HG03066 (cell line): Measurements from ENCODE around the gene NR3C2.

Experiments used
- ATAC-seq: cut with Tn5 transposase; IDR thresholded peaks from one replicate; pipeline ENCODE4 v1.9.1; 2021; ENCODE audit warnings: low read depth; ENCODE audit not compliant: unreplicated experiment

The NR3C2 gene

GRCh38 chr4:148435654-148436406, 6.4 kb downstream of the NR3C2 start:
- ATAC-seq: no peak

DNA sequence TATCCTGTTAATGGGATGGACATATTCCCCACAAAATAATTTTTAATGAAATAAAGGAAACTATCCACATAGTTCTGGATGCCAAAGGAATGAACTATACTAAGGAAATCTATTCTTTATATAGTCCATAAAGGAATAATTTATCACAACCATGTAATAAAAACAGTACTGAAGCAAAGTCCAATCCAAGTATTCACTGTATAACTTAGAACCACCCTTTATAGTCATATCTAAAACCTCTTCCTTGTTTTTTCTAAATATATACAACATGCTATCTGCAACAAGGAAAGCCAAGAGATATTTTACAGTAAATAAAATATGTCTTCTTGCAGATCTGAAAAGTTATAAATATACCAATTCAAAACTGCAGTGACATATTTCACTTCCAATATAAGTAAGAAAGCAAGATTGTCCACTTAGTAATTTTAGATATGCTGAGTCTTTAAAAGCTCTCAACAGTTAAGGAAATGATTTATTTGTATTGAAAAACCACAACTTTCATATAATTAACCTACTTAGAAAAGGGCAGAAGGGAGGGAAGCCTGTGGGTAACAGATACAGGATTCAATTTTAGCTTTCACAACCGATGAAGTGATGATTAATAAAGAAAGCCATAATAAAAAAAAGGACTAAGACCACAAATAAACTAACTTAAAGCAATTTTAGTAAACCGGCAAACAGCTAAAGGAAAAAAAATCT, 8.0 kb downstream of the NR3C2 start:
- ATAC-seq: no peak

GRCh38 chr4:148431401-148431800, 10.8 kb downstream of the NR3C2 start:
- no peak for ATAC-seq

DNA sequence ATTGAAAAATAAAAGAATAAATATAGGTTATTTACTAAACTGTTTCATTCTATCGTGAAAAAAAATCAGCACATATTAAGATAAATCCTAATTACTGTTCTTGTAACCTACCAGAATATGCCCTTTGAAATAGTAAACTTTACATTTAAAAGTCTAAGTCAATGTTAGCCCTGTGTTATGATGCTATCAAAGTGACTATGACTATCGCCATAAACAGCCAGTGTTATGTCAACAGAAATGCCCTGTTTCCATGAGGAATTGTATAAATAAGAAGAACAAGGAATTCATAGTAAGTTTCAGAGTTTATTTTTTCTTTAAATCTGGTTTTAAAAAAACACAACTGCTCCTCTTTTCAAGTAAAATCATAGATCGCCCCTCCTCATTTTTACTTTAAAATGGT, 11.4 kb downstream of the NR3C2 start:
- no peak for ATAC-seq

DNA sequence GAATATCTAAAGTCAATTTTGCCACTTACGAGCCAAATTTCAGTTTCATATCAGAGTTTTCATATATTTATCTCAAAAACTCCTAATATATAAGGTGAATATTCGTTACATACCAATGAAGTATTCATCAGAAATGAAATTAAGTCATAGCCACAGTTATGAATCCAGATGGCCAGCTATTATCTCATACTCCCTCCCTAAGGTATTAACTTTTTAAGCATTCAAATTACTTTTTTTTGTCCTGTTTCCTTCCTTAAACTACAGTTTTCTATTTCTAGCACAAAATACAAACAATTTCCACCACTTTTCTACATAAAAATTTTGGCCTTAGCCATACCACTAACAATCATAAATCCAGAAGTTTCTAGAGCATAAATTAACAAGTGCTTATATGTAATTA, 13.0 kb downstream of the NR3C2 start:
- ATAC-seq: no peak

DNA sequence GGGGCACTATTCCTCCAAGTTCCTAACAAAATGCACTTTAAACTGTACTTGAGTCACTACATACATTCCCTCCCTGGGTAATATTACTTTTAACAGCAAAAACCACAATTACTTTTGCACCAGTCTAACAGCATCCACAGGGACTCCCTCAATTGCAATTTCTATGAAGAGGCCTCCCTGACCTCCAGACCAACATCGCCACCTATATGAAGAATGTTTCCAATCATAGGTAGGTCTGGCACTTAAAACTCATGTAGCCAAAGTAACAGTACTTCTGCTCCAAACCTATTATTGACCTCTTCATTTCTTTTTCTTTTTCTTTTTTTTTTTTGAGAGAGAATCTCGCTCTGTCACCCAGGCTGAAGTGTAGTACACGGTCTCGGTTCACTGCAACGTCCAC, 15.6 kb downstream of the NR3C2 start:
- ATAC-seq: no peak

DNA sequence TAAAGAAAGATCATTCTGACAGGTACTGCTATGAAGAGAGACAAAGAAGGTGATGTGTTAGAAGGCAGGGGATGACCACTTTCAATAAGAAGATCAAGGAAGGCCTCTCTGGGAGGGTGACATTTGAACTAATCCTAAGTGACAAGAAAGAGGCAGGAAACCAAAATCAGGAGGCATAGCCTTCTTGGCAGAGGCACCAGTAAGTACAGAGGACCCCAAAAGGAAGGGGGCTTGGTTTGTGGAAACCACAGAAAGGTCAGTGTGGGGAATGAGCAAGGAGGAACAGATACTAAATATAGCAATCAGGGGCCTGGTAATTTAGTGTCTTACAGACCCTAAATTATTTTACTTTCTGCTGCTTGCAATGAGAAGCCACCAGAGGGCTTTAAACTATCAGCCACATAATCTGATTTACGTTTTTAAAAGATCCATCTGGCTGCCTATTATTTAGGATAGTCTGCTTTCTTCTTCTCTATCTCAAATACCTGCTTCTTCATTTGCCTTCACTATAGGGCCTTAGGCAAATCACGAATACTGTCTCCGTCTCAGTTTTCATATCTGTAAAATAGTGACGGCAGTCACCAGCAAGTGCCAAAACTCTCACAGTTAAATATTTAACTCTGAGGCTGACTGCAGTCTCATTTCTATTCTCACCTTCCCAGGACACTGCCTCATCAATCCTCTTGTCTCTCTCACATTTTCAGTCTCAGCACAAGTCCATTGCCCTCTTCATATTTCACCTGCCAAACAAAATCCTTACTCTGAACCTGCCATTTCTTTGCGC, 16.7 kb downstream of the NR3C2 start:
- no peak for ATAC-seq

DNA sequence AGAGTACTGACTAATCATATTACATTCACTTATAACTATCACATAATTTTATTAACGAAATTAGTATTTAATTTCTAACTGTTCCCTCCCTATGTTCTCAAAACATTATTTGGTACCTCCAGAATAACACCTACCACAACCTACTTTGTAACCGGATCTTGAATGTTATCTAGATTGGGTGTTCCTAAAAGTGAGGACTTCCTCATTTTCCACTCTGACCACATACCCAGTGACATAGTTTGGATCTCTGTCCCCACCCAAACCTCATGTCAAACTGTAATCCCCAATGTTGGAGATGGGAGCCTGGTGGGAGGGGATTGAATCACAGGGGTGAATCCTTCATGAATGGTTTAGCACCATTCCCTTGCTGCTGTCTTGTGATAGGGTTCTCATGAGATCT, 21.8 kb downstream of the NR3C2 start:
- no peak for ATAC-seq

DNA sequence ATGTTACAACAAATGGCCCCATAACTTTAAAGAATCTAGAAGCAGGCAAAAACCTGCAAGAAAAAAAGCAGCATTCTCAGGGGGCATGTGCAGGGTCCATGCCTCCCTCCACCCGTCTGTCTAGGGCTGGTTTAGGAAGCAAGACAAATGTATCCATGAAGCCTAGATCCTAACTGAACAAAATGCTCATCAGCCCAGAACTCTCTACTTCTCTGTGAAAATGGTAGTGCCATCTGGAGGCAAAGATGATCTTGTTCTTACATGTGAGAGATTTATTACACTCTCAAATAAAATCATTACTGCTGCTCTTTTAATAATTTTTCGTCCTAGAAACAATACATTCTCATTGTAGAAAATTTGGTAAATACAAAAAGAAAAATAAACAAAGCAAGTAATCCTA, 26.7 kb downstream of the NR3C2 start:
- ATAC-seq: no peak

DNA sequence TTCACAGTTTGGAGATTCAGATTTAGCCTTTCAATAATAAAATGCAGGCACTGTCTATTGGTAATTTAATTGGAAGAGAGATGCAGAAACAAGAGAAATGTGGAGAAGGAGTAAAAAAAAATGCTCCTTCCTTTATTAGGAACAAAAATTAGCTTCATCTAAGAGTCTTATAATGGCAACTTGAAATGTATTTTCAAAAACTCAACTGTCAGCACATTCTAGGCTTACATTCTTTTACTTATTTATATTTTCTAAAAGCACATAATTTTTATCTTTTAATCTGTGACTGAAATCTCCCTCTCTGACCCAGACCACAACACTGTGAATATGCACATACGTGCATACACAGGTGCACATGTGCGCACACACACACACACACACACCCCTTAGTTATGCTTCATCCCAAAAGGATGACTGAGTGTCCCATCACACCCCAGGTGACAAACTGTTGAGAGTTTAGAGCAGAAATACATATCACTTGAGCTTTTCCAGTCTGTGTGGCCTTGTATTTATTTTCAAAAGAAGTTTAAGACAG, 29.7 kb downstream of the NR3C2 start:
- ATAC-seq: no peak

DNA sequence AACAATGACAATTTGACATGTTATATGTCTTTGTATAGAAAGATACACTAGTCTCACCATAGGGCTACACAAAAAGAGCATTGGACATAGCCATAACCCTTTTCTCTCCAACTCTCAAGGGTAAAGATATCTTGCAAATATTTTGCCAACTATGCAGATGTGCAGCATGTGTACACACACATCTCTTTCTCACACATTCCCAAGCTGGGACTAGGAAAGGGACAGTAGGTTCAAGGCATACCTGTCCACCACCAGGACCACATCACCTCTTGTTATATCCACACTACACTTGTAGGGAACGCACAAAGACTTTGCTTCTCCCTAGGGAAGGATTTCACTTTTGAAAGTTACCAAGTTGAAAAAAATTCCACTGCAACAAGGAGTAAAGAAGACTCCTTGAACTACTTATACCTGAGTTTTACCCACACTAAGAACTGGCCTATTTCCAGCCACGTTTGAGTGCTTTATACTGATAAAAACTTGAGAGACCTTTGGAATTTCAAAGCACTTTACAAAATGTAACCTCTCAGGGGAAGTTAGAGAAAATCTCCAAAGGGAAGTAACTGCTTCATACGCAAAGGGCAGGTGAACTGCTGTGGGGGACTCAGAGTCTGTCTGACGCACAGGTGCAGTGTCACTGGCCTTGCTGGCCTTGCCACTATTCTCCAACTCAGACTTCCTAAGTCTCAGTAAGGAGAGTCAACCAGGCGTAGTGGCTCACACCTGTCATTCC, 36.9 kb downstream of the NR3C2 start:
- no peak for ATAC-seq

DNA sequence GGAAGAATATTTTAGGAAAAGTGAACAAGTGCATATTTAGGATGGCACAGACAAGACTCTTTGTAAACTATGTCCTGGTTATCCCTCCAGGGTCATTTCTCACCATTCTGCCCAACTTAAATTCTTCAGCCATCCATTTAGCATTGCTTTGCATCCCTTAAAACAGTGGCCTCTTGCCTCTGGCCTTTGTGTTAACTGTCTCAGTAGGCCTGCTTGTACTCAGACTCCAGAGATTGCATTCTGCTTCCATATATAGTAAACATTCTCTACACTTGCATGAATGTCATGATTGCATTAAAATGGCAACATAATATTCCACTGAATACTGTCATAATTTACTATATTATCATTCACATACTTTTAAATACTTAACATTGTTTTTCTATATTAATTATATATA, 43.2 kb downstream of the NR3C2 start:
- ATAC-seq: no peak

- no peak for ATAC-seq
Measured at GRCh38 chr4:148397771-148398170, 44.4 kb downstream of the NR3C2 start.

- no peak for ATAC-seq
Measured at GRCh38 chr4:148396986-148397673, 45.1 kb downstream of the NR3C2 start.

GRCh38 chr4:148395771-148396170, 46.4 kb downstream of the NR3C2 start:
- ATAC-seq: no peak

DNA sequence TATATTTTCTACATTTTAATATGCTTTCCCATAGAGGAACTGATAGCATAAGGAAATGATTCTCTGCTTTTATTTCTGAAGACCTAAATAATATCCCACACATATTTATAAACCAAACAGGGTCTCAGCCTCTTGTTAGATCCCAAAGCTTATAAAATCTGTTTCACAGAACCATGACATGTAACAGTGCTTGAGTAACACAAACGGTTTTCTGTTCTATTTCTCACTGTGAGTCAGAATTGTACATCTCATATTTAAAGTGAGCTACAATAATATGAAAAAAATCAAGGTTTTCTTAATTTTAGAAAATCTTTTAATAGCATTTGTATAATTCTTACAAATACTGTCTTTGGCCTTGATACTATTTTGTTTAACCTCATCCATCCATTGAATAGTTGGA, 51.2 kb downstream of the NR3C2 start:
- ATAC-seq: no peak

- ATAC-seq: no peak
Measured at GRCh38 chr4:148390311-148390710, 51.9 kb downstream of the NR3C2 start.

DNA sequence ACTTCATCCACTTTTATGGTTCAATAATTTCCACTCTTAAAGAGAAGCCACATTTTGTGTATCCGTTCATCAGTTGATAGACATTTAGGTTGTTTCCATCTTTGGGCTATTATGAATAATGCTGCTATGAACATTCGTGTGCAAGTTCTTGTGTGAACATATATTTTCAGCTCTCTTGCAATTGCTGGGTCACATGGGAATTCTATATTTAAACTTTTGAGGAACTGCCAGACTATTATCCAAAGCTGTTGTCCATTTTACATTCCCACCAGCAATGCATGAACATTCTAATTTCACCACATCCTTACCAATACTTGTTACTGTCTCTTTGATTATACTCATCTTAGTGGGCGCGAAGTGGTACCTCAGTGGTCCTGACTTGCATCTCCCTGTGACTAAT, 61.9 kb downstream of the NR3C2 start:
- no peak for ATAC-seq

GRCh38 chr4:148376151-148376550, 66.1 kb downstream of the NR3C2 start:
- ATAC-seq: no peak

- ATAC-seq: no peak
Measured at GRCh38 chr4:148375584-148375983, 66.6 kb downstream of the NR3C2 start.
